H1 (cell line): ENCODE measurements around the gene CHST4. TPM values are rescaled to one million over a fixed set of nuclear protein-coding genes. Genes with fewer than 3 reads are reported as not detected.

ENCODE experiments used
- CTCF ChIA-PET: fragments of 300-600 bp; sonication (Branson Sonifier 250); formaldehyde crosslinking; loops from one replicate; lab custom pipeline; 2021; ENCODE audit not compliant: partially characterized antibody; lab: Charles Lee
- POLR2A ChIA-PET: fragments of 300-600 bp; sonication (Branson Sonifier 250); formaldehyde crosslinking; loops from one replicate; lab custom pipeline; 2021; ENCODE audit warnings: inconsistent platforms; ENCODE audit not compliant: partially characterized antibody; lab: Charles Lee
- DNase-seq, 2 experiments: peaks; one replicate each; pipeline versions ENCODE4 v3.0.0 to v3.0.0-alpha.2; 2010 to 2022; ENCODE audit warnings: low spot score in 2 of 2, low read depth in 1 of 2, mixed read lengths in 1 of 2
- FAIRE-seq: peaks from 2 replicates; lab custom pipeline; 2011; peaks lifted over from hg19 to GRCh38; lab: Jason Lieb, UNC
- H2AFZ ChIP-seq: 2 replicates; pipeline ENCODE4 v1.8.1; 2012; ENCODE audit warnings: low read length, inconsistent platforms
- H2AK5ac ChIP-seq: 2 replicates; pipeline ENCODE4 v1.6.1; 2013; ENCODE audit warnings: low read depth, low read length
- H2BK120ac ChIP-seq: replicated peaks from 2 replicates; pipeline ENCODE3; 2013; ENCODE audit warnings: low read depth, low read length, inconsistent platforms
- H2BK12ac ChIP-seq: 2 replicates; pipeline ENCODE4 v1.6.1; 2013; ENCODE audit warnings: low read depth, low read length
- H2BK15ac ChIP-seq: 2 replicates; pipeline ENCODE4 v1.6.1; 2013; ENCODE audit warnings: low read length
- H2BK20ac ChIP-seq: 2 replicates; pipeline ENCODE4 v1.6.1; 2013; ENCODE audit warnings: low read length
- H2BK5ac ChIP-seq: 2 replicates; pipeline ENCODE4 v1.6.1; 2013; ENCODE audit warnings: low read depth, low read length
- H3K14ac ChIP-seq: 2 replicates; pipeline ENCODE4 v1.6.1; 2013; ENCODE audit warnings: inconsistent platforms; ENCODE audit not compliant: insufficient read length
- H3K18ac ChIP-seq: 2 replicates; pipeline ENCODE4 v1.6.1; 2013; ENCODE audit warnings: low read length; ENCODE audit errors: extremely low read depth
- H3K23ac ChIP-seq: 2 replicates; pipeline ENCODE4 v1.6.1; 2013; ENCODE audit warnings: inconsistent platforms; ENCODE audit not compliant: insufficient read length
- H3K23me2 ChIP-seq: 2 replicates; pipeline ENCODE4 v1.6.1; 2013; ENCODE audit warnings: low read depth, low read length
- H3K27ac ChIP-seq: 2 replicates; pipeline ENCODE4 v1.6.1; 2011; ENCODE audit warnings: low read depth, low read length, inconsistent platforms
- H3K27me3 ChIP-seq, 4 experiments: replicated peaks in 1 of 4; 1 replicate in 1 of 4; 2 replicates in 3 of 4; pipeline versions ENCODE4 v1.6.1 to v1.8.1; 2011 to 2013; ENCODE audit warnings: low read length in 3 of 4, mild to moderate bottlenecking in 3 of 4, inconsistent platforms in 2 of 4, mixed read lengths in 2 of 4, moderate library complexity in 1 of 4; ENCODE audit not compliant: control insufficient read depth in 3 of 4, insufficient read depth in 3 of 4; ENCODE audit errors: extremely low read depth in 1 of 4
- H3K36me3 ChIP-seq, 4 experiments: 2 replicates each; pipeline versions ENCODE4 v1.6.1 to v1.8.1; 2011 to 2013; ENCODE audit warnings: mild to moderate bottlenecking in 4 of 4, low read length in 3 of 4, moderate library complexity in 2 of 4, control low read depth in 1 of 4, inconsistent platforms in 1 of 4; ENCODE audit not compliant: insufficient read depth in 4 of 4, control insufficient read depth in 2 of 4
- H3K4ac ChIP-seq: replicated peaks from 2 replicates; pipeline ENCODE3; 2013; ENCODE audit warnings: low read length, low read depth, mixed read lengths, inconsistent platforms; ENCODE audit not compliant: insufficient read length
- H3K4me1 ChIP-seq, 4 experiments: replicated peaks in 1 of 4; 1 replicate in 1 of 4; 2 replicates in 3 of 4; pipeline versions ENCODE4 v1.6.1 to v1.8.1; 2011 to 2013; ENCODE audit warnings: low read length in 3 of 4, inconsistent platforms in 2 of 4, mixed read lengths in 1 of 4; ENCODE audit not compliant: insufficient read depth in 4 of 4, control insufficient read depth in 3 of 4
- H3K4me2 ChIP-seq, 2 experiments: 2 replicates each; pipeline versions ENCODE4 v1.6.1 to v1.8.1; 2011 to 2013; ENCODE audit warnings: low read depth in 2 of 2, low read length in 2 of 2, control low read depth in 1 of 2, inconsistent platforms in 1 of 2, mild to moderate bottlenecking in 1 of 2; ENCODE audit not compliant: insufficient read depth in 1 of 2
- H3K4me3 ChIP-seq, 4 experiments: fragments of 200-600, 300-600 bp in 1 of 4; sonication (generic), shearing (Covaris generic), sonication (Bioruptor Twin) in 1 of 4; 2 replicates each; pipeline versions ENCODE4 v1.5.1 to v1.8.1; 2011 to 2016; ENCODE audit warnings: low read length in 4 of 4, low read depth in 3 of 4, control low read depth in 2 of 4, inconsistent platforms in 2 of 4, mild to moderate bottlenecking in 2 of 4, mixed read lengths in 1 of 4, moderate library complexity in 1 of 4; ENCODE audit not compliant: insufficient read depth in 2 of 4; ENCODE audit errors: extremely low read depth in 1 of 4
- H3K56ac ChIP-seq: replicated peaks from 2 replicates; pipeline ENCODE3; 2013; ENCODE audit warnings: low read depth, mild to moderate bottlenecking, mixed read lengths, low read length, inconsistent platforms; ENCODE audit not compliant: insufficient read length
- H3K79me1 ChIP-seq: 2 replicates; pipeline ENCODE4 v1.6.1; 2013; ENCODE audit warnings: low read depth, low read length, control low read depth
- H3K79me2 ChIP-seq, 2 experiments: 2 replicates each; pipeline versions ENCODE4 v1.6.1 to v1.8.1; 2012 to 2013; ENCODE audit warnings: low read length in 2 of 2, mild to moderate bottlenecking in 2 of 2, inconsistent platforms in 1 of 2; ENCODE audit not compliant: insufficient read depth in 2 of 2, control insufficient read depth in 1 of 2
- H3K9ac ChIP-seq, 4 experiments: replicated peaks in 1 of 4; 1 replicate in 1 of 4; 2 replicates in 3 of 4; pipeline versions ENCODE4 v1.6.1 to v1.8.1; 2011 to 2013; ENCODE audit warnings: low read depth in 3 of 4, low read length in 3 of 4, control low read depth in 2 of 4, mild to moderate bottlenecking in 2 of 4, moderate library complexity in 2 of 4, inconsistent platforms in 1 of 4; ENCODE audit errors: extremely low read depth in 1 of 4
- H3K9me3 ChIP-seq, 2 experiments: 2 replicates each; pipeline versions ENCODE4 v1.6.1 to v1.8.1; 2012 to 2013; ENCODE audit warnings: mild to moderate bottlenecking in 2 of 2, moderate library complexity in 2 of 2, control low read depth in 1 of 2, inconsistent platforms in 1 of 2, low read depth in 1 of 2, low read length in 1 of 2, mixed read lengths in 1 of 2; ENCODE audit not compliant: insufficient read depth in 2 of 2
- H4K20me1 ChIP-seq, 2 experiments: replicated peaks in 1 of 2; 2 replicates each; pipeline versions ENCODE3 to v1.8.1; 2011 to 2013; ENCODE audit warnings: inconsistent platforms in 2 of 2, low read length in 2 of 2, mild to moderate bottlenecking in 1 of 2; ENCODE audit not compliant: insufficient read depth in 2 of 2, control insufficient read depth in 1 of 2
- H4K5ac ChIP-seq: 2 replicates; pipeline ENCODE4 v1.6.1; 2013; ENCODE audit warnings: low read length, low read depth, mixed read lengths, inconsistent platforms; ENCODE audit not compliant: insufficient read length
- H4K8ac ChIP-seq: 2 replicates; pipeline ENCODE4 v1.8.0; 2013; ENCODE audit warnings: mild to moderate bottlenecking, moderate library complexity, low read length, inconsistent platforms; ENCODE audit not compliant: insufficient read depth; ENCODE audit errors: extremely low read depth
- H4K91ac ChIP-seq: replicated peaks from 2 replicates; pipeline ENCODE3; 2013; ENCODE audit warnings: low read length, mixed read lengths, inconsistent platforms; ENCODE audit not compliant: insufficient read length
- ASH2L ChIP-seq: fragments of 200-600, 300-600 bp; sonication (generic); IDR thresholded peaks from one replicate; pipeline ENCODE4 v1.7.1; 2017; ENCODE audit warnings: low read length
- CBX8 ChIP-seq: fragments of 300-800, 300-1000 bp; sonication (generic); IDR thresholded peaks from 2 replicates; pipeline ENCODE4 v1.7.1; 2016; ENCODE audit warnings: low read depth, low read length, borderline replicate concordance
- CEBPB ChIP-seq: IDR thresholded peaks from 2 replicates; pipeline ENCODE4 v1.6.1; 2012; ENCODE audit warnings: low read depth, low read length
- EZH2 ChIP-seq: fragments of 200-600 bp; sonication (generic); IDR thresholded peaks from 2 replicates; pipeline ENCODE4 v1.7.1; 2012; ENCODE audit warnings: low read depth, mild to moderate bottlenecking, moderate library complexity, low read length, inconsistent platforms; ENCODE audit not compliant: severe bottlenecking
- FOSL1 ChIP-seq: IDR thresholded peaks from 2 replicates; pipeline ENCODE4 v1.6.1; 2011; ENCODE audit warnings: mild to moderate bottlenecking, low read depth, low read length, moderate library complexity; ENCODE audit not compliant: insufficient read depth
- PHF8 ChIP-seq: fragments of 200-600 bp; sonication (generic); conservative IDR thresholded peaks from 2 replicates; pipeline ENCODE4 v1.7.1; 2012; ENCODE audit warnings: low read depth, mild to moderate bottlenecking, inconsistent platforms, low read length, moderate library complexity
- POLR2AphosphoS5 ChIP-seq: IDR thresholded peaks from 2 replicates; pipeline ENCODE4 v1.6.1; 2011; ENCODE audit warnings: low read depth, low read length
- POU5F1 ChIP-seq: IDR thresholded peaks from 2 replicates; pipeline ENCODE4 v1.6.1; 2011; ENCODE audit warnings: low read depth, mild to moderate bottlenecking, low read length, moderate library complexity
- SIRT6 ChIP-seq: IDR thresholded peaks from one replicate; pipeline ENCODE4 v1.7.1; 2012; ENCODE audit warnings: low read length, inconsistent platforms
- SP2 ChIP-seq: IDR thresholded peaks from 2 replicates; pipeline ENCODE4 v1.6.1; 2012; ENCODE audit warnings: mild to moderate bottlenecking, low read length, inconsistent platforms
- SP4 ChIP-seq: IDR thresholded peaks from 2 replicates; pipeline ENCODE4 v1.6.1; 2012; ENCODE audit warnings: low read length, inconsistent platforms
- TEAD4 ChIP-seq: IDR thresholded peaks from 2 replicates; pipeline ENCODE4 v1.6.1; 2012; ENCODE audit warnings: low read depth, low read length, inconsistent platforms, mixed read lengths
- WGBS, 2 experiments: shearing (Covaris generic) in 1 of 2; methylation state at CpG; one replicate each; pipeline versions ENCODE4 v1.1.6 to v1.1.7; 2013 to 2015; ENCODE audit warnings: low lambda C conversion rate in 2 of 2, mixed read lengths in 2 of 2, inconsistent platforms in 1 of 2, low coverage in 1 of 2, missing lambda C conversion rate in 1 of 2; ENCODE audit not compliant: insufficient replicate concordance in 2 of 2, insufficient coverage in 1 of 2, insufficient read length in 1 of 2; ENCODE audit errors: extremely low coverage in 1 of 2, missing lambda C conversion rate in 1 of 2; 5-methylcytosine and 5-hydroxymethylcytosine counted together
- polyA plus RNA-seq, 7 experiments: library from polyadenylated mRNA; depleted of rRNA in 3 of 7; stranded (reverse) in 5 of 7; unstranded in 2 of 7; fragments of >200 nt in 5 of 7; fragments of 200-250 nt in 2 of 7; gene quantifications; 1 replicate in 5 of 7; 2 replicates in 1 of 7; 4 replicates in 1 of 7; pipeline versions ENCODE4 v1.2.1 to v1.2.3, GENCODE V29; 2011 to 2013; ENCODE audit warnings: missing spikeins in 2 of 7, mixed read lengths in 2 of 7
- total RNA-seq: library from RNA; stranded (reverse); fragmentation: NEBNext Ultra II Directional; extraction: Animal tissue kit (Norgen Biotek cat#: 25700); gene quantifications from 2 replicates; pipeline ENCODE4 v1.2.1, GENCODE V29; 2021
- TF ChIP-seq, protein P1 (sequence below), 3 experiments: IDR thresholded peaks; 1 replicate in 2 of 3; 2 replicates in 1 of 3; pipeline versions ENCODE4 v1.5.1 to v1.6.1; 2011; ENCODE audit warnings: low read length in 3 of 3, mild to moderate bottlenecking in 3 of 3, inconsistent platforms in 2 of 3, low read depth in 1 of 3, moderate library complexity in 1 of 3; ENCODE audit not compliant: insufficient read depth in 1 of 3; ENCODE audit errors: control extremely low read depth in 1 of 3

Gene CHST4
- total and polyA plus RNA-seq, 2 of the 8 experiments (the other 6 are each of a cell fraction or from before 2014, with no cell fraction given): 12.1 to 14.6 TPM

DNA sequence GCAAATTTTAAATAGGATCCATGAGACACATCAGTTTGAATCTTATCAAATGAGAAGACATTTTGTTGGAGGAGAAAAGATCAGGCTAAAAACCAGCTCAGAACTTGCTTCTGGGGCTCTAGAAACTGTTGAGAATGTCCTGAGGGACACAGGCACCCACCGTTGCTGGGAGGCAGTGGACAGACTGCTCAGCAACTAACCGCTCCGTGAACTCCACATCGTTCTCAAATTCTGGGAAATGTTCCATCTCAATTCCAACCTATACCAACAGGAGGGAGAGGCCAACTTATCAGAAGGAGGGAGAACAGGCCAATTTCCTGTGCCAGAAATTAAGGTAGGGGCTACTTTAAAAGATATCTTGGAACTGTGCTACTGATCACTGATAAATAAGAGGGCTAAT lies 42.3 kb downstream of the CHST4 start:
- DNase-seq (no peak), FAIRE-seq (no peak)
- no peaks in the 10 kb centered on the region for H3K79me2 ChIP-seq
- 93% methylated on average over 4 of the region's 4 CpGs; no CpG with 5 or more reads in 1 of the 2 experiments for WGBS, 2 experiments
- H4K20me1 ChIP-seq: no peaks in the 10 kb centered on the region
- no peaks in the 10 kb centered on the region for H3K27me3 ChIP-seq
- H3K56ac ChIP-seq: no peak overlapping the region
- ChIA-PET POLR2A (no interaction called here), CTCF (interaction anchor here (0.6 to 15.5 kb wide), 3 partner anchors 15 to 109 kb away, joined by 3 to 89 read pairs (median 5); no protein-coding TSS in a partner anchor)
- no peak overlapping the region for H2BK120ac ChIP-seq
- H3K79me1 ChIP-seq: no peaks in the 10 kb centered on the region
- H4K5ac ChIP-seq: no peak overlapping the region
- H3K18ac ChIP-seq: no peak overlapping the region
- no peak overlapping the region for H2AK5ac ChIP-seq
- H3K9ac ChIP-seq: no peak overlapping the region
- H3K27ac ChIP-seq: no peak overlapping the region
- H3K4me3 ChIP-seq: no peak overlapping the region
- H3K4ac ChIP-seq: no peak overlapping the region
- H3K23me2 ChIP-seq: peaks cover 5% of the 10 kb centered on the region; the same call in 1 of the 2 replicates
- H3K23ac ChIP-seq: no peak overlapping the region
- no peak overlapping the region for H4K91ac ChIP-seq
- H3K4me2 ChIP-seq: no peak overlapping the region
- H2BK5ac ChIP-seq: no peak overlapping the region
- H3K36me3 ChIP-seq: no peaks in the 10 kb centered on the region
- H2BK12ac ChIP-seq: no peak overlapping the region
- H2BK15ac ChIP-seq: no peak overlapping the region
- TF ChIP-seq POU5F1 (no peak), CEBPB (no peak), SP2 (no peak), CBX8 (no peak), TEAD4 (no peak), POLR2AphosphoS5 (no peak), PHF8 (no peak), EZH2 (no peak), SIRT6 (no peak), SP4 (no peak), FOSL1 (no peak), ASH2L (no peak)
- TF ChIP-seq, protein P1, sequence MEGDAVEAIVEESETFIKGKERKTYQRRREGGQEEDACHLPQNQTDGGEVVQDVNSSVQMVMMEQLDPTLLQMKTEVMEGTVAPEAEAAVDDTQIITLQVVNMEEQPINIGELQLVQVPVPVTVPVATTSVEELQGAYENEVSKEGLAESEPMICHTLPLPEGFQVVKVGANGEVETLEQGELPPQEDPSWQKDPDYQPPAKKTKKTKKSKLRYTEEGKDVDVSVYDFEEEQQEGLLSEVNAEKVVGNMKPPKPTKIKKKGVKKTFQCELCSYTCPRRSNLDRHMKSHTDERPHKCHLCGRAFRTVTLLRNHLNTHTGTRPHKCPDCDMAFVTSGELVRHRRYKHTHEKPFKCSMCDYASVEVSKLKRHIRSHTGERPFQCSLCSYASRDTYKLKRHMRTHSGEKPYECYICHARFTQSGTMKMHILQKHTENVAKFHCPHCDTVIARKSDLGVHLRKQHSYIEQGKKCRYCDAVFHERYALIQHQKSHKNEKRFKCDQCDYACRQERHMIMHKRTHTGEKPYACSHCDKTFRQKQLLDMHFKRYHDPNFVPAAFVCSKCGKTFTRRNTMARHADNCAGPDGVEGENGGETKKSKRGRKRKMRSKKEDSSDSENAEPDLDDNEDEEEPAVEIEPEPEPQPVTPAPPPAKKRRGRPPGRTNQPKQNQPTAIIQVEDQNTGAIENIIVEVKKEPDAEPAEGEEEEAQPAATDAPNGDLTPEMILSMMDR (IDR thresholded peaks at IDR 0.05; ENCODE audit: control extremely low read depth in 1 of 3, insufficient read depth in 1 of 3, low read depth in 1 of 3, low read length in 3 of 3): no peak
- no peaks in the 10 kb centered on the region for H3K9me3 ChIP-seq
- no peak overlapping the region for H4K8ac ChIP-seq
- H2AFZ ChIP-seq: no peak overlapping the region
- no peak overlapping the region for H3K14ac ChIP-seq
- H2BK20ac ChIP-seq: no peak overlapping the region
- H3K4me1 ChIP-seq: peaks cover 0 to 2% (median 0%) of the 10 kb centered on the region in 4 experiments; a peak in 1 of 7 replicates
